HUDEP-2 (cell line): ENCODE results near the gene VMAC.
"Not testable (repeated sequence)": the region's sequence is repeated elsewhere in the genome, so short reads cannot be mapped to it uniquely, and the experiment has no call there.

Experiments
- DNase-seq, 76 experiments: peaks; one replicate each; lab custom pipeline; 2025; ENCODE audit not compliant: unreplicated experiment in 76 of 76; lab: John Stamatoyannopoulos, UW

The VMAC gene

DNA sequence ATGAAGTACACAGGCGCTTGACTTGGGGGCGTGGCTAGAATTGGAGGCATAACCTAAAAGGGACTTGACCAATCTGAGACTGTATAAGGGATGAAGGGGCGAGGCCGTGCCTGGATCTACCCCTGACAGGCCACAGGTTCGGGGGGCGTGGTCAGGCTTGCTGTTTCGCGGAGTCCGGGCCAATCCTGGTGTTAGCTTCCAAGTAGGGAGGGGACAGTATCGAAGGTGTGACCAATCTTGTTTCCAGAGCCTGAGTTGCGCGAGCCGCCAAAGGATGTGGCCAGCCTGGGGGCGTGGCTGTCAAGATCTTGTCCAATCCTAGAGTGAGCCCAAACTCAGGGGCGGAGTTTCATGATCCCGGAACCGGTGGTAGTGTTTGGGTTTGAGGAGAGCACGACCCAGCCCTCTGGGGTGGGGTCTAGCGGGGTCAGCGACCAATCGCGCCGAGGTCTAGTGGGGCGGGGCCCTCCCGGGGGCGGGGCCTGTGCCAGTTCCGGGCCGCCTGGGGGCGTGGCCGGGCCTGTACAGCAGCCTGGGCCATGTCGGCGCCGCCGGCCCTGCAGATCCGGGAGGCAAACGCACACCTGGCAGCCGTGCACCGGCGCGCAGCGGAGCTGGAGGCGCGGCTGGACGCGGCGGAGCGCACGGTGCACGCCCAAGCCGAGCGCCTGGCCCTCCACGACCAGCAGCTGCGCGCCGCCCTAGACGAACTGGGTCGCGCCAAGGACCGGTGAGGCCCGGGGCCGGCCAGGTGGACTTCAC lies at the start of gene VMAC:
Gene VMAC (plus strand): TSS at position 521 of the 762 bp plus-strand sequence. CDS start 19 bp downstream, at position 540.
- DNase-seq, result peak in 75 of 76 experiments; percentile 100

GRCh38 chr19:5855151-5855550 lies 49.5 kb upstream of the VMAC start:
- not testable (repeated sequence) for DNase-seq

GRCh38 chr19:5857203-5858081 lies 47.2 kb upstream of the VMAC start:
- no peak for DNase-seq

DNA sequence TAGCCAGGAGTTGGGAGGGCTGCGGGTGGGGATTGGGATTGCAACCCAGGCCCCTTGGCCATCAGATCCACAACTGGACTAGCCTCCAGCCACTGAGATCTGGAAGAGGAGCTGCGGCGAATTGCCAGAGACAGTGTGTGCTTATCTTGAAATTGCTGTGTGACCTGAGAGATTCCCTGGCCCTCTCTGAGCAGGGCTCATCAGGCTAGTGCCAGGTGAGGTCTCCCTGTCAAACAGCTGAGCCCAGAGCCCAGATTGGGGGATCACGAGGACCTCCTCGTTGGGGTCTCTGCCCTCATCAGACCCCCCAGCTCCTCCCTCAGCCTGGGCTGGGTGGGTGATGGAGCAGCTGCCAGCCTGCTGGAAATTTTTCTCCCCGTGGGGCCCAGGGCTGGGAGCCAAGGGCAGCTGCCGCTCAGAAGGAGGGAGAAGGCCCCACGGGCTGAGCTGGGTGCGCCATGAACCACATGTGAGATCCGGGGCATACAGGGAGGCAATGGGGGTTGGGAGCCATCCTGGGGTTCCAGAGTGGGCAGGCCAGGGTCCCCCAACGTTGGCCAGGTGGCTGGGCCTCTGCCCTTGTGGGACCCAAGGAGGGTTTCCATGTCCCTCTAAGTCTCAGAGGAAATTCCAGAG lies 41.5 kb upstream of the VMAC start:
- no peak for DNase-seq

- DNase-seq, result no peak
Measured at GRCh38 chr19:5864013-5864720, 40.5 kb upstream of the VMAC start.

- no peak for DNase-seq
Measured at GRCh38 chr19:5864725-5865486, 39.8 kb upstream of the VMAC start.

DNA sequence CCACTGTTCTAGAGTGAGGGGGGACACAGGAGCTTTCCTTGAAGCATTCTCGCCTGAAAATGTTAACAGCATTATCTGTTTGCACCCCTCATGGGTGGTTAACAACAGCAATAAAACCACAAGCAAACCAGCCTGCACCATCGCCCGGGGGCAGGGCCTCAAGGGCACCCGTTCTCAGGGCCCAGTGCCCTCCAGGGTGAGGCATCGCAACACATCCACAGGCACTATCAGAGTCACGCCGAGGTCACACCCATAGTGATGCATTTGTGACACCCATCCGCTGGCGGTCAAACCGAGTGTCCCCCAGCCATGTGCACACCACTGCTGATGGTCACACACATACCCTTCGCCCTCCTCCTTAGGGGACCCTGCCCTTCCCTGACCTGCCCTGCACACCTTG lies 38.9 kb upstream of the VMAC start:
- DNase-seq, result no peak

DNA sequence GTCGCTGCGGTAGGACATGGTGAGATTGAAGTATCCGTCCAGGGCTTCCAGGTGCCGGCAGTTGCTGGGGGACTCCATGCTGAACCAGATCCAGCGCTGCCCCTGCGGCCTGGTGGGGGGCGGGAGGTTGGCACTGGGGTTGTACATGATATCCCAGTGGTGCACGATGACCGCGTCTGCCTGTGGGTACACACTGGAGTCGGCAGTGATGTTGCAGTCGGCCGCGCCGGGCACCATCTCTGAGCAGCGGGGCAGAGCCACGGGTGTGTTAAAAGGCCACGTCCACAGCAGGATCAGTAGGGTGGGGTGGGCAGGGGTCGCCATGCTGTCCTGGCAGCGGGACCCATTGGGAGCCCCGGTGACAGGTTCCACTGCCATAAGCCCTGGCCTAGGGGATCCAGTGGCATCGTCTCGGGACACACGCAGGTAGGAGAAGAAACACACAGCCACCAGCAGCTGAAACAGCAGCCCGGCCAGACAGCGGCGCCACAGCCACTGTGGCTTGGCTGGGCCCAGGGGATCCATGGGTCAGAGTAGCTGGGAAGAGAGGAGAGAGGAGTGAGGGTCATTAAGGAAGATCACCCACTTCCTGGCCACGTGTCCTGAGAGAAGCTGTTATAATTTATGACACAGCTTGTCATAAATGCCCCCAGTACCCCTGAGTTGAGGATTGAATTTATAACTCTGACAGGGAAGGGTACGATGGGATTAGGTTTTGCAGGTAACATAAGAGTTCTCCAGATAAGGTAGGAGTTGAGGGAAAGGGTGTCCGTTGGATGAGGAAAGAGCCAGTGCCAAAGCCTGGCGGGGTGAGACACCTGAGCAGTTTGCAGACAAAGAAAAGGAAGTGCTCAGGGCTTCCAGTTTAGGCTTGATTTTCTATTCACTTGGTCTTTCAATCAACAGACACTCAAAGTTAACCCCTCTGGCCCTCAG lies 37.2 kb upstream of the VMAC start:
- no peak for DNase-seq

GRCh38 chr19:5870986-5871394 lies 33.7 kb upstream of the VMAC start:
- DNase-seq, result no peak

GRCh38 chr19:5873617-5874199 lies 31.0 kb upstream of the VMAC start:
- no peak for DNase-seq

DNA sequence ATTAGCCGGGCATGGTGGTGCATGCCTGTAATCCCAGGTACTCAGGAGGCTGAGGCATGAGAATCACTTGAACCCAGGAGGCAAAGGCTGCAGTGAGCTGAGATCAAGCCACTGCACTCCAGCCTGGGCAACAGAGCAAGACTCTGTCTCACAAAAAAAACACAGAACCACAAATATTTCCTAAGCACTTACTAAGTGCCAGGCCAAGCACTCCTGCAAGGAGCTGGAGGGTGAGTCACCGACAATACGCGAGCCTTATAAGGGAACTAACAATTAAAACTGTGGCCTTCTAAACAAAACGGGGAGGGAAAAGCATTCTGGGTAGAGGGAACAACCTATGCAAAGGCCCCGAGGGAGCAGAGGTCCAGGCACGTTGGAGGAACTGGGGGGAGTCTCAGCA lies 30.2 kb upstream of the VMAC start:
- not testable (repeated sequence) for DNase-seq

DNA sequence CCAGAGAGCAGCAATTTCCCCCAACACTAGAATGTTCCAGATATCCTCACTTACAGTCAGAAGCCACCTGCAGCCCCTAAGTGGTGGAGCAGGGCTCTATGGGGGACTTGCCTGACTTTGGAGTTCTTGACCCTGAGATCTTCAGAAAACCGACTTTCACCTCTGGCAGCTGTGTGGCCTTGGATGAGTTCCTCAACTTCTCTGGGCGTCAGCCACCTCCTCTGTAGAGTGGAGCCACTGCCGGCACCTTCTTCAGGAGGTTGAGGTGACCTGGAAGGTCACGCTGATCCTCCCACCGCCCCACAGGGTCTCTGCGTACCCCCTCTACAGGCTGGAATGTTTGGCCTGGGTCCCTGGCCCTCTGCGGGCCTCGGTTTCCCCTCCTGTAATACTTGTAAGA lies 27.2 kb upstream of the VMAC start:
- DNase-seq, result no peak

GRCh38 chr19:5877882-5878281 lies 26.8 kb upstream of the VMAC start:
- DNase-seq, result no peak

GRCh38 chr19:5880196-5880595 lies 24.5 kb upstream of the VMAC start:
- DNase-seq, result no peak

DNA sequence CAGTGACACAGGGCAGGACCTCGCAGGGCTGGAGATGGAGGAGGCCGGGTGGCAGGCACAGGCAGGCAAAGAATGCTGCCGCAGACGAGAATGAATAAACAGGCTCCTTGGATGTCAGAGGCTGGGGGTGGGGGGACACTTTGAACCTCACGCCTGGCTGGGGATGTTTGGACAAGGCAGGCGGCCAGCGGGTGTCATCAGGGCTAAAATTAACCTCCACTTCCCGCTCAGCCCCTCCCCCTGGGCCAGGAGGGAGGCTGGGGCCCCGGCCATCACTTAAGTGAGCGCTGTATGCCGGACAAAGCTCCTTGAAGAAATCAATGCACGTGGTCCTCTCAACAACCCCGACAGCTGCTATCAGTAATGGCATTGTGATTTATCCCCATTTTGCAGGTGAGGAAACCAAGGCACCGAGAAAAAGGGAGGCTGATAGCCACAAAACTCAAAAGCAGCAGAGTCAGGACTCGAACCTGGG lies 24.0 kb upstream of the VMAC start:
- no peak for DNase-seq

DNA sequence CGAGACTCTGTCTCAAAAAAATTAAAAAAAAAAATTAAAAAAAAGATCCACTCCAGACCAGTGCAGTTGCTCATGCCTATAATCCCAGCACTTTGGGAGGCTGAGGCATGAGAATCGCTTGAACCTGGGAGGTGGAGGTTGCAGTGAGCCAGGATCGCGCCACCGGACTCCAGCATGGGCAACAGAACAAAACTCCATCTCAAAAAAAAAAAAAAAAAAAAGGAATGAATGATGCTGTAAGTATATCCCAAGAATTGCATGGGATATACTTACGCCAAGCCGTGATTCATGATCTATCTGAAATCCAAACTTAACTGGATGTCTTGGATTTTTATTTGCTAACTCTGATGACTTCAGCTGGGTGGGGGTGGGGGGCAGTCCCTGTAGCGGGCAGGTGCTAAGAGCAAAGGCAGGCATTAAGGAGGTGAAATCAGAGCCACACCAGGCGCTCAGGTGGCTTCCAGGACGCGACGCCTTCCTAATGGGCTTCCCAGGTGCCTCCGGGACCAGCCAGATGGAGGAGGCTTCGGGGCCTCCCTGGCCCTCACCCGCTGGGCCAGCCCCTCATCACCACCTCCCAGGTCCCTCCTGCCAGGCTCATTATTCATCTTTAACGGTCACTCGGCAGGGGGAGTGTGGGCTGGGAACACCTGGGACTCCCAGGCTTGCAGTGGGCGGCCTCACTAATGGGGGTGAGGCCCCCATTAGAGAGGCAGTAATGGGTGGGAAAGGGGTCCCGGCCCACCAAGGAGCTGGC lies 23.0 kb upstream of the VMAC start:
- no peak for DNase-seq

DNA sequence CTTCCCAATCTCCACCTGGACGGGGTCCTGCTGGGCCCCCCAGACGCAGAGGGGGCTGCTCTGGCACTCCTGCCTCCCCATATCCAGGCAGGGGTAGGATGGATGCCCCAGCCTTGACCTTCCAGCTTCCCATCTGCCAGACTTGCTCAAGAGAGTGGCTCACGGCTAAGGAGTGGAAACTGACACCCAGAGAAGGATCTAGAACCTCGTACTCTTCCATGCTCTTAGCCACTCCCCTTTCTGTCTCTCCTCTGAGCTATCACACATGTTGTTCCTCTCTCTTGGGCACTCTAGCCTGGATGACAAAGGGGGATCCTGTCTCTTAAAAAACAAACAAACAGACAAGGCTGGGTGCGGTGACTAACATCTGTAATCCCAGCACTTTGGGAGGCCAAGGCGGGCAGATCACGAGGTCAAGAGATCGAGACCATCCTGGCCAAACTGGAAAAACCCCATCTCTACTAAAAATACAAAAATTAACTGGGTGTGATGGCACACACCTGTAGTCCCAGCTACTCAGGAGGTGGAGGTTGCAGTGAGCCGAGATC lies 22.2 kb upstream of the VMAC start:
- no peak for DNase-seq
